K562 (cell line): Measurements from ENCODE around the gene TCHP. TPM values are rescaled to one million over a fixed set of nuclear protein-coding genes. Genes with fewer than 3 reads are reported as not detected.

Source experiments
- BRD4 ChIP-seq: fragments of 200-600 bp; sonication (generic); IDR thresholded peaks from 2 replicates; pipeline ENCODE4 v1.6.1; 2017; ENCODE audit warnings: inconsistent platforms
- CBFA2T2 ChIP-seq: fragments of 450-650 bp; conservative IDR thresholded peaks from 2 replicates; pipeline ENCODE4 v1.6.1; 2017; ENCODE audit warnings: mild to moderate bottlenecking
- CREBBP ChIP-seq: IDR thresholded peaks from one replicate; pipeline ENCODE4 v1.6.1; 2012; ENCODE audit warnings: low read depth, mild to moderate bottlenecking, control low read depth, inconsistent platforms, low read length
- DNMT1 ChIP-seq: fragments of 450-650 bp; IDR thresholded peaks from 2 replicates; pipeline ENCODE4 v1.6.1; 2016; ENCODE audit warnings: antibody characterized with exemption, mild to moderate bottlenecking
- KLF16 ChIP-seq: IDR thresholded peaks from 2 replicates; pipeline ENCODE4 v1.6.1; 2016; ENCODE audit warnings: antibody characterized with exemption
- L3MBTL2 ChIP-seq: fragments of 450-650 bp; IDR thresholded peaks from 2 replicates; pipeline ENCODE4 v1.6.1; 2016; ENCODE audit warnings: mild to moderate bottlenecking, moderate library complexity
- PHF8 ChIP-seq: fragments of 200-600 bp; sonication (generic); IDR thresholded peaks from 2 replicates; pipeline ENCODE4 v1.6.1; 2012; ENCODE audit warnings: mixed run types, mild to moderate bottlenecking, inconsistent platforms, low read length, moderate library complexity, borderline replicate concordance
- SMC3 ChIP-seq: conservative IDR thresholded peaks from 2 replicates; pipeline ENCODE4 v1.6.1; 2011; ENCODE audit warnings: low read depth, low read length, improper control_type of control experiment; ENCODE audit not compliant: insufficient read depth
- TRIM24 ChIP-seq, 2 experiments: fragments of 450-650 bp; IDR thresholded peaks; 2 replicates each; pipeline ENCODE4 v1.6.1; 2016
- ZNF24 ChIP-seq: fragments of 450-650 bp; IDR thresholded peaks from 2 replicates; pipeline ENCODE4 v1.6.1; 2016
- ZNF764 ChIP-seq: fragments of 250-450 bp; sonication (Bioruptor Pico); IDR thresholded peaks from 2 replicates; pipeline ENCODE4 v1.4.0; 2020; ENCODE audit warnings: low read depth, mild to moderate bottlenecking, moderate library complexity
- polyA plus RNA-seq, 8 experiments: library from polyadenylated mRNA; depleted of rRNA in 4 of 8; stranded (reverse) in 5 of 8; unstranded in 3 of 8; fragments of >200 nt; fragmentation: Nextera tagmentation in 2 of 8; fragmentation: Illumina TruSeq in 1 of 8; extraction: Ambion mirVana in 2 of 8; extraction: Trizol in 1 of 8; gene quantifications; 2 replicates each; pipeline versions ENCODE4 v1.2.1 to v1.2.3, GENCODE V29; 2011 to 2014; ENCODE audit warnings: inconsistent platforms in 1 of 8, missing spikeins in 1 of 8
- total RNA-seq, 7 experiments: library from RNA; depleted of rRNA in 6 of 7; stranded (reverse); fragments of >200 nt in 6 of 7; fragmentation: Illumina TruSeq in 2 of 7; extraction: Trizol in 2 of 7; gene quantifications; 2 replicates each; pipeline versions ENCODE4 v1.2.1 to v1.2.3, GENCODE V29; 2011 to 2021; ENCODE audit warnings: low replicate concordance in 1 of 7
- TF ChIP-seq, protein P1 (sequence below), 3 experiments: IDR thresholded peaks in 2 of 3; conservative IDR thresholded peaks in 1 of 3; 2 replicates each; pipeline ENCODE4 v1.5.1; 2011 to 2012; ENCODE audit warnings: low read length in 3 of 3, mild to moderate bottlenecking in 3 of 3, control low read depth in 2 of 3, improper control_type of control experiment in 1 of 3, inconsistent platforms in 1 of 3, low read depth in 1 of 3, mixed read lengths in 1 of 3, moderate library complexity in 1 of 3; ENCODE audit not compliant: insufficient read depth in 2 of 3
- TF ChIP-seq, protein P2 (sequence below): sonication (generic); formaldehyde crosslinking; IDR thresholded peaks from 2 replicates; pipeline ENCODE4 v1.8.0; 2022; ENCODE audit warnings: mild to moderate bottlenecking, missing genetic modification reagents
- TF ChIP-seq, protein P3 (sequence below): fragments of 250-450 bp; sonication (Bioruptor Pico); IDR thresholded peaks from 2 replicates; pipeline ENCODE4 v1.4.0; 2020; ENCODE audit warnings: mild to moderate bottlenecking, moderate library complexity, borderline replicate concordance
- TF ChIP-seq, protein P4 (sequence below): fragments of 200-800 bp; sonication (Bioruptor generic); IDR thresholded peaks from 2 replicates; pipeline ENCODE4 v1.6.1; 2017; ENCODE audit warnings: missing genetic modification characterization, missing compliant biosample characterization

TCHP gene
- total and polyA plus RNA-seq, 9 of the 15 experiments (the other 6 are each of a cell fraction or from before 2014, with no cell fraction given): 3.4 to 30.4 (median 19.7) TPM

DNA sequence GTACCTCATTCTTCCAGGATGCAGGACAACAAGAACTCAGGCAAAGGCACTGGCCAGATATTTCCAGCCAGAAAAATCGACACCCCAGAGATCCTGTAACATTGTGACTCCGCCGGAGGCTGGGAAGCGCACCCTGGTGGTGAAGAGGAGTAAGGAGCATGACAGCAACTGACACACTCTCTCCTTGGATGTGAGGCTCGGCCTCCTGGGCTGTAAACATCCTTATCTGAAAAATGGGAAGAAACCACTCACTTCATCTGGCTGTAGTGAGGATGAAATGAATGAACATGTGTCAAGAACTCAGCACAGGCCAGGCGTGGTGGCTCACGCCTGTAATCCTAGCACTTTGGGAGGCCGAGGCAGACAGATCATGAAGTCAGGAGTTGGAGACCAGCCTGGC lies 27.5 kb downstream of the TCHP start (continued):
- TF ChIP-seq, protein P1, sequence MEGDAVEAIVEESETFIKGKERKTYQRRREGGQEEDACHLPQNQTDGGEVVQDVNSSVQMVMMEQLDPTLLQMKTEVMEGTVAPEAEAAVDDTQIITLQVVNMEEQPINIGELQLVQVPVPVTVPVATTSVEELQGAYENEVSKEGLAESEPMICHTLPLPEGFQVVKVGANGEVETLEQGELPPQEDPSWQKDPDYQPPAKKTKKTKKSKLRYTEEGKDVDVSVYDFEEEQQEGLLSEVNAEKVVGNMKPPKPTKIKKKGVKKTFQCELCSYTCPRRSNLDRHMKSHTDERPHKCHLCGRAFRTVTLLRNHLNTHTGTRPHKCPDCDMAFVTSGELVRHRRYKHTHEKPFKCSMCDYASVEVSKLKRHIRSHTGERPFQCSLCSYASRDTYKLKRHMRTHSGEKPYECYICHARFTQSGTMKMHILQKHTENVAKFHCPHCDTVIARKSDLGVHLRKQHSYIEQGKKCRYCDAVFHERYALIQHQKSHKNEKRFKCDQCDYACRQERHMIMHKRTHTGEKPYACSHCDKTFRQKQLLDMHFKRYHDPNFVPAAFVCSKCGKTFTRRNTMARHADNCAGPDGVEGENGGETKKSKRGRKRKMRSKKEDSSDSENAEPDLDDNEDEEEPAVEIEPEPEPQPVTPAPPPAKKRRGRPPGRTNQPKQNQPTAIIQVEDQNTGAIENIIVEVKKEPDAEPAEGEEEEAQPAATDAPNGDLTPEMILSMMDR (IDR thresholded peaks at IDR 0.05 in 2 of 3, conservative IDR thresholded peaks at IDR 0.05 in 1 of 3; ENCODE audit: insufficient read depth in 2 of 3, low read depth in 1 of 3, low read length in 3 of 3): peak; percentile 72 to 81 (median 76)
- TF ChIP-seq KLF16 (0 out of 2 replicates have a peak, but pooled peaks have one; percentile 8), PHF8 (no peak), CREBBP (no peak), DNMT1 (no peak), CBFA2T2 (no peak), TRIM24 (IDR thresholded peaks at IDR 0.05) (no peak), L3MBTL2 (no peak), SMC3 (peak; percentile 43; the same call in 1 of the 2 replicates), BRD4 (no peak), ZNF764 (CRISPR knock-in tag) (no peak), ZNF24 (peak; percentile 80)
- TF ChIP-seq, protein P2, sequence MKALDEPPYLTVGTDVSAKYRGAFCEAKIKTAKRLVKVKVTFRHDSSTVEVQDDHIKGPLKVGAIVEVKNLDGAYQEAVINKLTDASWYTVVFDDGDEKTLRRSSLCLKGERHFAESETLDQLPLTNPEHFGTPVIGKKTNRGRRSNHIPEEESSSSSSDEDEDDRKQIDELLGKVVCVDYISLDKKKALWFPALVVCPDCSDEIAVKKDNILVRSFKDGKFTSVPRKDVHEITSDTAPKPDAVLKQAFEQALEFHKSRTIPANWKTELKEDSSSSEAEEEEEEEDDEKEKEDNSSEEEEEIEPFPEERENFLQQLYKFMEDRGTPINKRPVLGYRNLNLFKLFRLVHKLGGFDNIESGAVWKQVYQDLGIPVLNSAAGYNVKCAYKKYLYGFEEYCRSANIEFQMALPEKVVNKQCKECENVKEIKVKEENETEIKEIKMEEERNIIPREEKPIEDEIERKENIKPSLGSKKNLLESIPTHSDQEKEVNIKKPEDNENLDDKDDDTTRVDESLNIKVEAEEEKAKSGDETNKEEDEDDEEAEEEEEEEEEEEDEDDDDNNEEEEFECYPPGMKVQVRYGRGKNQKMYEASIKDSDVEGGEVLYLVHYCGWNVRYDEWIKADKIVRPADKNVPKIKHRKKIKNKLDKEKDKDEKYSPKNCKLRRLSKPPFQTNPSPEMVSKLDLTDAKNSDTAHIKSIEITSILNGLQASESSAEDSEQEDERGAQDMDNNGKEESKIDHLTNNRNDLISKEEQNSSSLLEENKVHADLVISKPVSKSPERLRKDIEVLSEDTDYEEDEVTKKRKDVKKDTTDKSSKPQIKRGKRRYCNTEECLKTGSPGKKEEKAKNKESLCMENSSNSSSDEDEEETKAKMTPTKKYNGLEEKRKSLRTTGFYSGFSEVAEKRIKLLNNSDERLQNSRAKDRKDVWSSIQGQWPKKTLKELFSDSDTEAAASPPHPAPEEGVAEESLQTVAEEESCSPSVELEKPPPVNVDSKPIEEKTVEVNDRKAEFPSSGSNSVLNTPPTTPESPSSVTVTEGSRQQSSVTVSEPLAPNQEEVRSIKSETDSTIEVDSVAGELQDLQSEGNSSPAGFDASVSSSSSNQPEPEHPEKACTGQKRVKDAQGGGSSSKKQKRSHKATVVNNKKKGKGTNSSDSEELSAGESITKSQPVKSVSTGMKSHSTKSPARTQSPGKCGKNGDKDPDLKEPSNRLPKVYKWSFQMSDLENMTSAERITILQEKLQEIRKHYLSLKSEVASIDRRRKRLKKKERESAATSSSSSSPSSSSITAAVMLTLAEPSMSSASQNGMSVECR (CRISPR knock-in tag): 0 out of 2 replicates have a peak, but pooled peaks have one; percentile 35
- TF ChIP-seq, protein P3, sequence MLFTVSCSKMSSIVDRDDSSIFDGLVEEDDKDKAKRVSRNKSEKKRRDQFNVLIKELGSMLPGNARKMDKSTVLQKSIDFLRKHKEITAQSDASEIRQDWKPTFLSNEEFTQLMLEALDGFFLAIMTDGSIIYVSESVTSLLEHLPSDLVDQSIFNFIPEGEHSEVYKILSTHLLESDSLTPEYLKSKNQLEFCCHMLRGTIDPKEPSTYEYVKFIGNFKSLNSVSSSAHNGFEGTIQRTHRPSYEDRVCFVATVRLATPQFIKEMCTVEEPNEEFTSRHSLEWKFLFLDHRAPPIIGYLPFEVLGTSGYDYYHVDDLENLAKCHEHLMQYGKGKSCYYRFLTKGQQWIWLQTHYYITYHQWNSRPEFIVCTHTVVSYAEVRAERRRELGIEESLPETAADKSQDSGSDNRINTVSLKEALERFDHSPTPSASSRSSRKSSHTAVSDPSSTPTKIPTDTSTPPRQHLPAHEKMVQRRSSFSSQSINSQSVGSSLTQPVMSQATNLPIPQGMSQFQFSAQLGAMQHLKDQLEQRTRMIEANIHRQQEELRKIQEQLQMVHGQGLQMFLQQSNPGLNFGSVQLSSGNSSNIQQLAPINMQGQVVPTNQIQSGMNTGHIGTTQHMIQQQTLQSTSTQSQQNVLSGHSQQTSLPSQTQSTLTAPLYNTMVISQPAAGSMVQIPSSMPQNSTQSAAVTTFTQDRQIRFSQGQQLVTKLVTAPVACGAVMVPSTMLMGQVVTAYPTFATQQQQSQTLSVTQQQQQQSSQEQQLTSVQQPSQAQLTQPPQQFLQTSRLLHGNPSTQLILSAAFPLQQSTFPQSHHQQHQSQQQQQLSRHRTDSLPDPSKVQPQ (CRISPR knock-in tag): no peak
- TF ChIP-seq, protein P4, sequence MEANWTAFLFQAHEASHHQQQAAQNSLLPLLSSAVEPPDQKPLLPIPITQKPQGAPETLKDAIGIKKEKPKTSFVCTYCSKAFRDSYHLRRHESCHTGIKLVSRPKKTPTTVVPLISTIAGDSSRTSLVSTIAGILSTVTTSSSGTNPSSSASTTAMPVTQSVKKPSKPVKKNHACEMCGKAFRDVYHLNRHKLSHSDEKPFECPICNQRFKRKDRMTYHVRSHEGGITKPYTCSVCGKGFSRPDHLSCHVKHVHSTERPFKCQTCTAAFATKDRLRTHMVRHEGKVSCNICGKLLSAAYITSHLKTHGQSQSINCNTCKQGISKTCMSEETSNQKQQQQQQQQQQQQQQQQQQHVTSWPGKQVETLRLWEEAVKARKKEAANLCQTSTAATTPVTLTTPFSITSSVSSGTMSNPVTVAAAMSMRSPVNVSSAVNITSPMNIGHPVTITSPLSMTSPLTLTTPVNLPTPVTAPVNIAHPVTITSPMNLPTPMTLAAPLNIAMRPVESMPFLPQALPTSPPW (CRISPR knock-in tag): no peak
